WTC11 (cell line): Measurements from ENCODE around the gene POLR2L.

ENCODE experiments used
- ATF3 ChIP-seq: sonication (generic); formaldehyde crosslinking; conservative IDR thresholded peaks from 2 replicates; pipeline ENCODE4 v1.8.1; 2022; ENCODE audit warnings: mild to moderate bottlenecking, missing genetic modification reagents
- CBFB ChIP-seq: sonication (generic); formaldehyde crosslinking; IDR thresholded peaks from 2 replicates; pipeline ENCODE4 v1.8.1; 2022; ENCODE audit warnings: mild to moderate bottlenecking, low read depth, missing genetic modification reagents
- MYBL2 ChIP-seq: sonication (generic); formaldehyde crosslinking; IDR thresholded peaks from 2 replicates; pipeline ENCODE4 v1.8.1; 2023; ENCODE audit warnings: mild to moderate bottlenecking, moderate library complexity, missing genetic modification reagents
- PRDM15 ChIP-seq: sonication (generic); formaldehyde crosslinking; IDR thresholded peaks from 2 replicates; pipeline ENCODE4 v1.8.0; 2022; ENCODE audit warnings: missing genetic modification reagents
- RELA ChIP-seq: sonication (generic); formaldehyde crosslinking; IDR thresholded peaks from 2 replicates; pipeline ENCODE4 v1.8.1; 2022; ENCODE audit warnings: missing genetic modification reagents, mild to moderate bottlenecking, borderline replicate concordance
- SP1 ChIP-seq: sonication (generic); formaldehyde crosslinking; conservative IDR thresholded peaks from 2 replicates; pipeline ENCODE4 v1.8.1; 2022; ENCODE audit warnings: missing genetic modification reagents
- ZBTB43 ChIP-seq: sonication (generic); formaldehyde crosslinking; IDR thresholded peaks from 2 replicates; pipeline ENCODE4 v1.8.1; 2023; ENCODE audit warnings: mild to moderate bottlenecking, missing genetic modification reagents

GRCh38 chr11:852762-853161, 10.4 kb upstream of the POLR2L start:
- TF ChIP-seq MYBL2 (CRISPR knock-in tag), result no peak
- TF ChIP-seq ZBTB43 (CRISPR knock-in tag), result no peak
- no peak for TF ChIP-seq CBFB (CRISPR knock-in tag)
- no peak for TF ChIP-seq PRDM15 (CRISPR knock-in tag)
- no peak for TF ChIP-seq RELA (CRISPR knock-in tag)
- no peak for TF ChIP-seq SP1 (CRISPR knock-in tag)
- no peak for TF ChIP-seq ATF3 (CRISPR knock-in tag)
